ENCODE data around the gene NFATC2.

The NFATC2 gene

GRCh38 chr20:51444467-51444866 is 98.1 kb downstream of the NFATC2 start:
- POLR2A ChIA-PET = no interaction called here
- DNase-seq (ENCODE audit: extremely low spot score) = no peak
- CTCF ChIA-PET = no interaction called here
- TF ChIP-seq BHLHE40 (IDR thresholded peaks at IDR 0.05; ENCODE audit: borderline replicate concordance) (no peak), ELF4 (IDR thresholded peaks at IDR 0.05) (no peak), FOXA1 (IDR thresholded peaks at IDR 0.05) (no peak), ZNF384 (IDR thresholded peaks at IDR 0.05) (no peak), CTBP1 (IDR thresholded peaks at IDR 0.05; ENCODE audit: borderline replicate concordance) (no peak), HDGF (IDR thresholded peaks at IDR 0.05; ENCODE audit: borderline replicate concordance) (no peak), ARNT (IDR thresholded peaks at IDR 0.05) (no peak), FOXK2 (IDR thresholded peaks at IDR 0.05) (no peak), NFRKB (IDR thresholded peaks at IDR 0.05) (no peak), TARDBP (IDR thresholded peaks at IDR 0.05) (no peak), L3MBTL2 (conservative IDR thresholded peaks at IDR 0.05) (no peak)

DNA sequence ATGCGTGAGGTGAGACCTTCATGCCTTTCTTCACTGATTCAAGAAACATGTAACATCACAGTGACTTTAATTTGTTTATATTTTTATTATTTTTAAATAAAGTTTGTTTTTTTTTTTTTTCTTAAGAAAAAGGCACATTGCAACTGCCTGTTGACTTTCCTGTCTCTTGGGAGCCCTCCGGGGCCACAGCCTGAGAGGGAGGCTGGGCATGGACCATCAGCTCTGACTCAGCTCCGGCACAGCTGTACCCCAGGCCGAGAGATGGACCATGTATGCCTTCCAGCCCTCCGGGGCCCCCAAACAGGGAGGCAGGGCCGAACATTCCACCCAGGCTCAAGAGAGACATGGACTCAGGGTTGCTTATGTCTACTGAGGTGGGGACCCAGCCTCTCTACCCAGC is 99.9 kb downstream of the NFATC2 start:
- DNase-seq (ENCODE audit: extremely low spot score) = no peak
- CTCF ChIA-PET = interaction anchor here (0.6 kb wide), 1 partner anchor 413 kb away, joined by 3 read pairs; no protein-coding TSS in a partner anchor
- no peak for TF ChIP-seq TARDBP (IDR thresholded peaks at IDR 0.05)
- no peak for TF ChIP-seq FOXA1 (IDR thresholded peaks at IDR 0.05)
- no peak for TF ChIP-seq FOXK2 (IDR thresholded peaks at IDR 0.05)
- TF ChIP-seq ZNF384 (IDR thresholded peaks at IDR 0.05) = no peak
- no peak for TF ChIP-seq ARNT (IDR thresholded peaks at IDR 0.05)
- no peak for TF ChIP-seq CTBP1 (IDR thresholded peaks at IDR 0.05; ENCODE audit: borderline replicate concordance)
- no peak for TF ChIP-seq NFRKB (IDR thresholded peaks at IDR 0.05)
- TF ChIP-seq L3MBTL2 (conservative IDR thresholded peaks at IDR 0.05) = no peak
- TF ChIP-seq FOXM1 (IDR thresholded peaks at IDR 0.05; ENCODE audit: borderline replicate concordance) = no peak
- TF ChIP-seq PKNOX1 (IDR thresholded peaks at IDR 0.05) = no peak
- TF ChIP-seq SP1 (IDR thresholded peaks at IDR 0.05) = no peak
- no peak for TF ChIP-seq BHLHE40 (IDR thresholded peaks at IDR 0.05; ENCODE audit: borderline replicate concordance)
- TF ChIP-seq SUZ12 (IDR thresholded peaks at IDR 0.05) = no peak
- TF ChIP-seq ELF4 (IDR thresholded peaks at IDR 0.05) = no peak
- TF ChIP-seq LEF1 (IDR thresholded peaks at IDR 0.05; ENCODE audit: borderline replicate concordance) = no peak
- TF ChIP-seq HDGF (IDR thresholded peaks at IDR 0.05; ENCODE audit: borderline replicate concordance) = no peak
- POLR2A ChIA-PET = no interaction called here

GRCh38 chr20:51440589-51440988 is 101.9 kb downstream of the NFATC2 start:
- no peak for DNase-seq (ENCODE audit: extremely low spot score)
- ChIA-PET POLR2A (no interaction called here), CTCF (no interaction called here)
- TF ChIP-seq CTBP1 (IDR thresholded peaks at IDR 0.05; ENCODE audit: borderline replicate concordance) (no peak), FOXK2 (IDR thresholded peaks at IDR 0.05) (no peak), ELF4 (IDR thresholded peaks at IDR 0.05) (no peak), LEF1 (IDR thresholded peaks at IDR 0.05; ENCODE audit: borderline replicate concordance) (no peak), HDGF (IDR thresholded peaks at IDR 0.05; ENCODE audit: borderline replicate concordance) (no peak), SUZ12 (IDR thresholded peaks at IDR 0.05) (no peak), NFRKB (IDR thresholded peaks at IDR 0.05) (no peak), ZNF384 (IDR thresholded peaks at IDR 0.05) (no peak), TARDBP (IDR thresholded peaks at IDR 0.05) (no peak), SP1 (IDR thresholded peaks at IDR 0.05) (no peak), FOXM1 (IDR thresholded peaks at IDR 0.05; ENCODE audit: borderline replicate concordance) (no peak), PKNOX1 (IDR thresholded peaks at IDR 0.05) (no peak), FOXA1 (IDR thresholded peaks at IDR 0.05) (no peak), L3MBTL2 (conservative IDR thresholded peaks at IDR 0.05) (no peak)

DNA sequence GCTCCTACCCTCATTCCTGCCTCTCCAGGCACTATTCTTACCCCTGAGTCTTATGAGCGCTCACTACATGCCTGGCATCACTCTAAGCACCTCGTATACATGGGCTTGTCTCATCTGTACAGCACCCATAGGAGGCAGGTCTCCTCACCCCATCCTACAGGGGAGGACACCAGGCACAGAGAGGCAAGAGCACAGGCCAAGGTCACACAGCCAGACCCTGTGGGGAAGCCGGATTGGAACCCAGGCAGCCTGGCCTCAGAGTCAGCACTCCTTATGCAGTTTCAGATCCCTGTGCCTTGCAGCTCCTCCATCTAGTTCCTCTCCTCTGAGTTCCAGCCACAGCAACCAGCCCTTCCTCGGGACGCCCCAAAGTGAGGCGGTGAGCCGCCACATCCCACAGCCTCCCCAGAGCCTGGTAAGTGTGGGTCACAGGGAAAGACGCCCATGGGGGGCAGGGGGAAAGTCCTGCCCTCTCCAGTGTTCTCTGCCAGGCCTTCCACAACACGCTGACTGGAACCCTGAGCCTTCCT is 103.3 kb downstream of the NFATC2 start:
- ChIA-PET POLR2A (no interaction called here), CTCF (no interaction called here)
- no peak for DNase-seq (ENCODE audit: extremely low spot score)
- TF ChIP-seq FOXA1 (IDR thresholded peaks at IDR 0.05) = no peak
- TF ChIP-seq NFRKB (IDR thresholded peaks at IDR 0.05) = no peak
- no peak for TF ChIP-seq PKNOX1 (IDR thresholded peaks at IDR 0.05)
- no peak for TF ChIP-seq FOXM1 (IDR thresholded peaks at IDR 0.05; ENCODE audit: borderline replicate concordance)
- no peak for TF ChIP-seq ARNT (IDR thresholded peaks at IDR 0.05)
- TF ChIP-seq LEF1 (IDR thresholded peaks at IDR 0.05; ENCODE audit: borderline replicate concordance) = no peak
- no peak for TF ChIP-seq SP1 (IDR thresholded peaks at IDR 0.05)
- TF ChIP-seq TARDBP (IDR thresholded peaks at IDR 0.05) = no peak
- no peak for TF ChIP-seq SUZ12 (IDR thresholded peaks at IDR 0.05)
- TF ChIP-seq ZNF384 (IDR thresholded peaks at IDR 0.05) = no peak
- no peak for TF ChIP-seq CTBP1 (IDR thresholded peaks at IDR 0.05; ENCODE audit: borderline replicate concordance)
- TF ChIP-seq ELF4 (IDR thresholded peaks at IDR 0.05) = no peak
- no peak for TF ChIP-seq HDGF (IDR thresholded peaks at IDR 0.05; ENCODE audit: borderline replicate concordance)
- TF ChIP-seq L3MBTL2 (conservative IDR thresholded peaks at IDR 0.05) = no peak
- no peak for TF ChIP-seq BHLHE40 (IDR thresholded peaks at IDR 0.05; ENCODE audit: borderline replicate concordance)
- TF ChIP-seq FOXK2 (IDR thresholded peaks at IDR 0.05) = no peak

- TF ChIP-seq BHLHE40 (IDR thresholded peaks at IDR 0.05; ENCODE audit: borderline replicate concordance) = no peak
- ChIA-PET POLR2A (no interaction called here), CTCF (no interaction called here)
- no peak for DNase-seq (ENCODE audit: extremely low spot score)
Measured at GRCh38 chr20:51438136-51438535, 104.4 kb downstream of the NFATC2 start.

- TF ChIP-seq TARDBP (IDR thresholded peaks at IDR 0.05) (no peak), ELF4 (IDR thresholded peaks at IDR 0.05) (no peak), NFRKB (IDR thresholded peaks at IDR 0.05) (no peak), SP1 (IDR thresholded peaks at IDR 0.05) (no peak), CTBP1 (IDR thresholded peaks at IDR 0.05; ENCODE audit: borderline replicate concordance) (no peak), FOXK2 (IDR thresholded peaks at IDR 0.05) (no peak), FOXM1 (IDR thresholded peaks at IDR 0.05; ENCODE audit: borderline replicate concordance) (no peak), L3MBTL2 (conservative IDR thresholded peaks at IDR 0.05) (no peak)
- DNase-seq (ENCODE audit: extremely low spot score) = no peak
- CTCF ChIA-PET = no interaction called here
- POLR2A ChIA-PET = no interaction called here
Measured at GRCh38 chr20:51437182-51437924, 105.2 kb downstream of the NFATC2 start.
